RWPE2 (cell line): ENCODE measurements around the gene GC.

Experiments used
- ATAC-seq: fragments of 200-7000 bp; cut with Tn5 transposase; 3 replicates; pipeline ENCODE4 v1.9.1; 2021; ENCODE audit warnings: low read depth
- DNase-seq: peaks from one replicate; pipeline ENCODE4 v3.0.0-alpha.2; 2020; ENCODE audit warnings: low spot score
- H3K27ac ChIP-seq: fragments of 450-650 bp; 2 replicates; pipeline ENCODE4 v1.5.1; 2017; ENCODE audit warnings: mild to moderate bottlenecking; ENCODE audit not compliant: poor library complexity, severe bottlenecking
- H3K27me3 ChIP-seq: fragments of 250-450 bp; sonication (Bioruptor Pico); 2 replicates; pipeline ENCODE4 v1.5.1; 2021; ENCODE audit warnings: mild to moderate bottlenecking, moderate library complexity; ENCODE audit not compliant: insufficient read depth, poor library complexity, severe bottlenecking
- H3K36me3 ChIP-seq: fragments of 250-450 bp; sonication (Bioruptor Pico); 2 replicates; pipeline ENCODE4 v1.5.1; 2020; ENCODE audit warnings: low read depth, mild to moderate bottlenecking, moderate library complexity
- H3K4me1 ChIP-seq: fragments of 250-450 bp; sonication (Bioruptor Pico); 2 replicates; pipeline ENCODE4 v1.5.1; 2021; ENCODE audit warnings: mild to moderate bottlenecking, moderate library complexity; ENCODE audit not compliant: insufficient read depth, poor library complexity, severe bottlenecking
- H3K4me3 ChIP-seq: fragments of 250-450 bp; sonication (Bioruptor Pico); 2 replicates; pipeline ENCODE4 v1.5.1; 2021; ENCODE audit warnings: mild to moderate bottlenecking, moderate library complexity; ENCODE audit not compliant: severe bottlenecking
- H3K9me3 ChIP-seq: fragments of 250-450 bp; sonication (Bioruptor Pico); 2 replicates; pipeline ENCODE4 v1.5.1; 2021; ENCODE audit warnings: mild to moderate bottlenecking, moderate library complexity; ENCODE audit not compliant: severe bottlenecking
- CTCF ChIP-seq: fragments of 450-650 bp; IDR thresholded peaks from one replicate; pipeline ENCODE4 v1.5.1; 2017; ENCODE audit warnings: mild to moderate bottlenecking, moderate library complexity; ENCODE audit not compliant: poor library complexity, severe bottlenecking

The GC gene

GRCh38 chr4:71785959-71786358 is 2.1 kb upstream of the GC start:
- Histone ChIP-seq H3K27me3 (no peaks in the 10 kb centered on the region), H3K36me3 (no peaks in the 10 kb centered on the region), H3K4me1 (no peaks in the 10 kb centered on the region), H3K27ac (no peak overlapping the region), H3K4me3 (no peak overlapping the region), H3K9me3 (no peaks in the 10 kb centered on the region)
- no peak for ATAC-seq
- TF ChIP-seq CTCF: no peak
- no peak for DNase-seq

- ATAC-seq (no peak), DNase-seq (no peak)
- no peak for TF ChIP-seq CTCF
- Histone ChIP-seq H3K27me3 (no peaks in the 10 kb centered on the region), H3K4me3 (no peak overlapping the region), H3K27ac (no peak overlapping the region), H3K36me3 (no peaks in the 10 kb centered on the region), H3K9me3 (no peaks in the 10 kb centered on the region), H3K4me1 (no peaks in the 10 kb centered on the region)
Measured at GRCh38 chr4:71784569-71785197, 804 bp upstream of the GC start.

GRCh38 chr4:71777891-71778290 is 6.0 kb downstream of the GC start:
- TF ChIP-seq CTCF: no peak
- H3K4me1 ChIP-seq: no peaks in the 10 kb centered on the region
- no peaks in the 10 kb centered on the region for H3K36me3 ChIP-seq
- no peak overlapping the region for H3K4me3 ChIP-seq
- DNase-seq (no peak), ATAC-seq (no peak)
- no peak overlapping the region for H3K27ac ChIP-seq
- no peaks in the 10 kb centered on the region for H3K27me3 ChIP-seq
- no peaks in the 10 kb centered on the region for H3K9me3 ChIP-seq

- ATAC-seq (no peak), DNase-seq (no peak)
- no peak overlapping the region for H3K27ac ChIP-seq
- H3K4me3 ChIP-seq: no peak overlapping the region
- no peaks in the 10 kb centered on the region for H3K27me3 ChIP-seq
- H3K4me1 ChIP-seq: no peaks in the 10 kb centered on the region
- no peak for TF ChIP-seq CTCF
- H3K9me3 ChIP-seq: no peaks in the 10 kb centered on the region
- H3K36me3 ChIP-seq: no peaks in the 10 kb centered on the region
Measured at GRCh38 chr4:71775449-71775848, 8.4 kb downstream of the GC start.

GRCh38 chr4:71774136-71774535 is 9.7 kb downstream of the GC start:
- Histone ChIP-seq H3K4me3 (no peak overlapping the region), H3K36me3 (no peaks in the 10 kb centered on the region), H3K9me3 (no peaks in the 10 kb centered on the region), H3K27me3 (no peaks in the 10 kb centered on the region), H3K27ac (no peak overlapping the region), H3K4me1 (no peaks in the 10 kb centered on the region)
- no peak for ATAC-seq
- DNase-seq: no peak
- no peak for TF ChIP-seq CTCF
